ENCODE data around the gene FMN2.

The FMN2 gene

DNA sequence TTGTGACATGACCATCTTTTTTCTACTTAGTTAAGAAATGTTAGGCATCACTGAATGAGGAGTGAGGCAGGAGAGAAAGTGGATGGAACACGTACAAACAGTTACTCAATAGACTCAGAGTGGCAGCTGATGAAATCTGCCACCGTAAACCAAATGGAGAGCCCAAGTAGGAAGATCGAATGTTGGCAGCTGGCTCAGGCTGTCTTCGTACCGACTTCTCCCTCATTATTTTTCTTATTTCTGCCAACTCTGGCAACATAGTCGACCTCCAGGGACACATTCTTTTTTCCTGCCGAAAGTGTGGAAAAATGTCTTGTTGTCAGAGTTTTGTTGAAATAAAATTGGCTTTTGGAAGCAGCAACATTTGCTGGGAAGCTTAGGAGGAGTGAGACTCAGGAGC lies 377.0 kb downstream of the FMN2 start:
- Histone ChIP-seq H3K4me3 (no peak overlapping the region), H3K4me1 (peaks cover 2% of the 10 kb centered on the region), H3K9me3 (no peaks in the 10 kb centered on the region), H3K27me3 (ENCODE audit: low read depth) (no peaks in the 10 kb centered on the region), H3K36me3 (replicated peaks) (no peaks in the 10 kb centered on the region)
- in situ Hi-C loops (cut with MboI; ENCODE audit: low sequenced_read_pairs): no loop called here
- no peak for DNase-seq (ENCODE audit: low spot score in 2 of 2)

DNA sequence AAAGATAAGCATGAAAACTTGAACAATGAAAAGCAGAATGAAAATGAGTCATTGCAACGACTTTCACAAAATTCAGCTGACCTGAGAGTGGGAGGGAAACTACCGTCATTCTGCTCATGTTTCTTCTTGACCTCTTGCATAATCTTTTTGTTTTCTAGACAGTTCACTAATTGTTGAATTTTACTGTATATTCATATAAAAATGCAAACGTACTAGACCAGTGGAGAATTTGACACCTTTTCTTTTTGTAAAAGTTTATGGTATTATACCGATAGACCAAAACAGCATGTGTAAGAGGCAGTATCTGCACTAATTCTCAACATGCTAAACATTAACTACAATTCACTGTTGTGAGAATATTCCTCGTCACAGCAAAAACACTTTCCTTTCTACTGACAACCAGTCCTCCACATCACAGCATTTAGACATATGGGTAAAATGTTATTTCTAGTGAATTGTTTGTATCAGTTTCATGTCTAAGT lies 382.5 kb downstream of the FMN2 start:
- no peaks in the 10 kb centered on the region for H3K27me3 ChIP-seq (ENCODE audit: low read depth)
- DNase-seq (ENCODE audit: low spot score in 2 of 2): peak in 1 of 2 experiments; percentile 28
- H3K36me3 ChIP-seq (replicated peaks): no peaks in the 10 kb centered on the region
- no peak overlapping the region for H3K4me3 ChIP-seq
- no peaks in the 10 kb centered on the region for H3K9me3 ChIP-seq
- in situ Hi-C loops (cut with MboI; ENCODE audit: low sequenced_read_pairs): no loop called here
- peaks cover 11% of the 10 kb centered on the region for H3K4me1 ChIP-seq

DNA sequence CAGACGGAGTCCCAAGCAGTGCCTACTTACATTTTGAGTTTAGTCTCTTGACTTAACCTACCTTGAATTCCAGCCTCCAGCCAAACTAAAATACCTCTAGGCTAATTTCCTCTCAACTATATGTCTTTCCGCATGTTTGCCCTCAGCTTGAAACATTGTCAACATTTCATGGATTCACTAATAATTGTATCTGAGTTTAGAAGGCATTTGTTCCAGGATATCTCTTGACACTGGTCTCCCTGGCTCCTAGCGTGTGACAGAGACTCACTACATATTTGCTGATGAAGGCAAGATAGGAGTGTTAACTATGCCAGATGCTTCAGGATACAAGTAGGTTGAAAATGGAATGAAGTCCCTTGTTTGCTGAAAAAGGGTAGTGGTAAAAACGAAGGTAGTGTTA lies 384.1 kb downstream of the FMN2 start:
- no peaks in the 10 kb centered on the region for H3K9me3 ChIP-seq
- no peaks in the 10 kb centered on the region for H3K36me3 ChIP-seq (replicated peaks)
- H3K27me3 ChIP-seq (ENCODE audit: low read depth): no peaks in the 10 kb centered on the region
- H3K4me3 ChIP-seq: no peak overlapping the region
- in situ Hi-C loops (cut with MboI; ENCODE audit: low sequenced_read_pairs): no loop called here
- peaks cover 11% of the 10 kb centered on the region for H3K4me1 ChIP-seq
- no peak for DNase-seq (ENCODE audit: low spot score in 2 of 2)

DNA sequence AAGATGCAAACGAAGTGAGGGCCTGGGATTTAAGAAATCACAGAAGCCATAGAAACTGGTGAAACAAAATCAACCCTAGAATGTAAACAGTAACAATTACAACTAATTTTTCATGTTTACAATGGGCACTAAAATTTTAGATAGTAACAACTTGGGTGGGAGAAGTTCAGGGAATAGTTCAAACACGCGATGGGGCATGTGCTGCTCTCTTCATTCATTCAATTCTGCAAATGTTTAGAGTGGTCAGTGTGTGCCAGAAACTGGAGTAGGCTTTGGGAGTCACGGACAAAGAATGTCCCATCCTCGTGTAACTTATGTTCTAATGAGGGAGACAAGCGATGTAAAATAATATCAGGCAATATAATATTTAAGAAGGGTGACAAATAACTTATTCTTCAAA lies 386.9 kb downstream of the FMN2 start:
- no peaks in the 10 kb centered on the region for H3K36me3 ChIP-seq (replicated peaks)
- in situ Hi-C loops (cut with MboI; ENCODE audit: low sequenced_read_pairs): no loop called here
- H3K4me1 ChIP-seq: peaks cover 10% of the 10 kb centered on the region
- DNase-seq (ENCODE audit: low spot score in 2 of 2): no peak
- no peaks in the 10 kb centered on the region for H3K9me3 ChIP-seq
- no peaks in the 10 kb centered on the region for H3K27me3 ChIP-seq (ENCODE audit: low read depth)
- no peak overlapping the region for H3K4me3 ChIP-seq

DNA sequence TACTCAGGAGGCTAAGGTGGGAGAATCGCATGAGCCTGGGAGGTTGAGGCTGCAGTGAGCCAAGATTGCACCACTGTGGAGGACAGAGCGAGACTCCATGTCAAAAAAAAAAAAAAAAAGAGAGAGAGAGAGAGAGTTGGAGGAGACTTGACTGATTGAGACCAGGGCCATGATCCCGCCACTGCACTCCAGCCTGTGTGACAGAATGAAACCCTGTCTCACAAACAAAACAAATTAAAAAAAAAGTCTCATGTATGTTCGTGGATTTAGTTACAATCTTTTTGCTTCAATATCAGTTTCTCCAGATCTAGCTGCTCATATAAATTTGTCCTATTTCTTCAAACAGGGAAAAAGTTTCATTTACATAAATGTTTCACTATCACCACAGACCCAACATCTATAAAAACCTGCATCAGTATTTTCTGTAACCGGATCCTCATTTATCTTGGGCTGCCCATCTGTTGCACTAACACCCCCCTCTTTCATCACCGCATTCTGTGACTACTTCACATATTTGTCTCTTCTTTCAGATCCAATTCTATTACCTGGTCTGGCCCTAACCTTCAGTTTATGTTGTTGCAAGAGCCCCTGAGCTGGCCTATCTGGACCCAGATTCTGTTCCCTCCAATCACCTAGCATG lies 393.2 kb downstream of the FMN2 start:
- no peak for DNase-seq (ENCODE audit: low spot score in 2 of 2)
- H3K9me3 ChIP-seq: no peaks in the 10 kb centered on the region
- no peak overlapping the region for H3K4me3 ChIP-seq
- no peaks in the 10 kb centered on the region for H3K36me3 ChIP-seq (replicated peaks)
- no peaks in the 10 kb centered on the region for H3K4me1 ChIP-seq
- no peaks in the 10 kb centered on the region for H3K27me3 ChIP-seq (ENCODE audit: low read depth)
- in situ Hi-C loops (cut with MboI; ENCODE audit: low sequenced_read_pairs): no loop called here

DNA sequence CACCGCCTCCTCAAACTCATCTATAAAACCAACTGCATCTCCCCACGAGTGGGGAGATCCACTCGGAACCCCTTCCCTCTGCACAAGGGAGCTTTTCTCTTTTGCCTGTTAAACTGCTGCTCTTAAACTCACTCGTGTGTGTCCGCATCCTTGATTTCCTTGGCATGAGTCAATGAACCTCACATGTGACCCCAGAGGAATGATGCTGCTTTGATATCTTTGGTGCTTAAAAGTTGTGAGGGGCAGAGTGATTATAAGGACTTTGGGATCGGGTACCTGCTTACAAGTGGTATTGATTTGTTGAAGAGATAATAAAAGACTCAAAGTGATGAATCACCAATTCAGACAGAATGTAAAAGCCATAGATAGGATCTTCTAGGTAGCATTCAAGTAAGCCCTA lies 394.9 kb downstream of the FMN2 start:
- H3K27me3 ChIP-seq (ENCODE audit: low read depth): no peaks in the 10 kb centered on the region
- in situ Hi-C loops (cut with MboI; ENCODE audit: low sequenced_read_pairs): no loop called here
- H3K4me3 ChIP-seq: no peak overlapping the region
- no peaks in the 10 kb centered on the region for H3K9me3 ChIP-seq
- no peak for DNase-seq (ENCODE audit: low spot score in 2 of 2)
- no peaks in the 10 kb centered on the region for H3K4me1 ChIP-seq
- H3K36me3 ChIP-seq (replicated peaks): no peaks in the 10 kb centered on the region

DNA sequence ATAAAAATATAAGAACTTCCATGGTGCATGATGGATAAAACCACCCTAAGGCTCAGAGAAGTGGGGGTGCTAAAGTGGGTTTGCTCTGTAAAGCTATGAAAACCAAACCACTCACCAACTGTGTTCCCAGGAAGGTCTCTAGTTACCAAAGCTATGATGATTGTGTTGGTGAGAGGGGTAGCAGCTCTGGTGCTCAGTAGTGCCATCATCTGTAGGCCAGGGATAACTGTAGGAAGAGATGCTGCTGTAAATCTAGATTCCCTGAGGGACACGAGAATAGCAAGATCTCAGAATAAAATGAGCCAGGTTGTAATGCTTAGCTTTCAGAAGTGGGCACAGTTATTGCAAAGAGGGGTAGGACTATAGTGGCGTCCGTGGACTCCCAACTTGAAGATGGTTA lies 395.8 kb downstream of the FMN2 start:
- no peak overlapping the region for H3K4me3 ChIP-seq
- H3K4me1 ChIP-seq: no peaks in the 10 kb centered on the region
- no peak for DNase-seq (ENCODE audit: low spot score in 2 of 2)
- H3K36me3 ChIP-seq (replicated peaks): no peaks in the 10 kb centered on the region
- no peaks in the 10 kb centered on the region for H3K9me3 ChIP-seq
- in situ Hi-C loops (cut with MboI; ENCODE audit: low sequenced_read_pairs): no loop called here
- H3K27me3 ChIP-seq (ENCODE audit: low read depth): no peaks in the 10 kb centered on the region

DNA sequence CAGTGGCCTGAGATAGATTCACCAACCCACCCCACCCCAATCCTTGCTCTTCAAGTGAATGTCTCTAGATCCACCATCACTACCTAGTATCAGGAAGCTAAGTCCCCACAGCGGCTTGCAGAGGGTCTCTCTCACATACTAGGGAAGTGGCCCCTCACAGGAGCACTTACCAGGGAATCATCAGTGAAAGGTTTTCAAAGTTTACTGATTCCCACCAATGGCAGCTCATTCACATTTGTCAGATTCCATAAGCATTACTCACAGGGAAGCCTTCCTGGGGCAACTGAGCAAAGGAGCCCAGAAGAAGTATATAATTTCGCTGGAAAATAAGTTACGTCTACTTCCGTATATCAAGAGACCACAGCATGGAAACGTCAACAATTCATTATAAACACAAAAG lies 399.5 kb downstream of the FMN2 start:
- DNase-seq (ENCODE audit: low spot score in 2 of 2): no peak
- Histone ChIP-seq H3K27me3 (ENCODE audit: low read depth) (no peaks in the 10 kb centered on the region), H3K4me1 (no peaks in the 10 kb centered on the region), H3K36me3 (replicated peaks) (no peaks in the 10 kb centered on the region), H3K9me3 (no peaks in the 10 kb centered on the region), H3K4me3 (no peak overlapping the region)
- in situ Hi-C loops (cut with MboI; ENCODE audit: low sequenced_read_pairs): no loop called here

DNA sequence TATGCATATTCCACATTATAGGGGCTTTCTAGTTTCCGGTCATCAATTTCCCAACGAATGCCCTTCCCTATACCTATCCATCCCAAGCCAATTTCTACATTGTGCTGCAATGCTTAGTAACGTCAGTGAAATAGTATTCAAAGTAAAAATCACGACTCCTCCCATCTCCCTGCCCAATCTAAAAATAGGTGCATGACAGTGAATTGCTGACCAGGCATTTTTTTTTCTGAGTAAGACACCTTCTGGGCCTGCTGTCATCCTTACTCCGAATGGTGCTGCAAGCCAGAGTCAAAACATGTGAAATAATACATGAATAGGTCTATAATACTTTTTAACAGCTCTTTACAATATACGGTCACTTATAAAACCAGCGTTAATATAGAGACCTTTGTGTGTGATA lies 400.1 kb downstream of the FMN2 start:
- H3K9me3 ChIP-seq: no peaks in the 10 kb centered on the region
- no peak for DNase-seq (ENCODE audit: low spot score in 2 of 2)
- H3K4me1 ChIP-seq: no peaks in the 10 kb centered on the region
- in situ Hi-C loops (cut with MboI; ENCODE audit: low sequenced_read_pairs): no loop called here
- no peak overlapping the region for H3K4me3 ChIP-seq
- H3K27me3 ChIP-seq (ENCODE audit: low read depth): no peaks in the 10 kb centered on the region
- H3K36me3 ChIP-seq (replicated peaks): no peaks in the 10 kb centered on the region

DNA sequence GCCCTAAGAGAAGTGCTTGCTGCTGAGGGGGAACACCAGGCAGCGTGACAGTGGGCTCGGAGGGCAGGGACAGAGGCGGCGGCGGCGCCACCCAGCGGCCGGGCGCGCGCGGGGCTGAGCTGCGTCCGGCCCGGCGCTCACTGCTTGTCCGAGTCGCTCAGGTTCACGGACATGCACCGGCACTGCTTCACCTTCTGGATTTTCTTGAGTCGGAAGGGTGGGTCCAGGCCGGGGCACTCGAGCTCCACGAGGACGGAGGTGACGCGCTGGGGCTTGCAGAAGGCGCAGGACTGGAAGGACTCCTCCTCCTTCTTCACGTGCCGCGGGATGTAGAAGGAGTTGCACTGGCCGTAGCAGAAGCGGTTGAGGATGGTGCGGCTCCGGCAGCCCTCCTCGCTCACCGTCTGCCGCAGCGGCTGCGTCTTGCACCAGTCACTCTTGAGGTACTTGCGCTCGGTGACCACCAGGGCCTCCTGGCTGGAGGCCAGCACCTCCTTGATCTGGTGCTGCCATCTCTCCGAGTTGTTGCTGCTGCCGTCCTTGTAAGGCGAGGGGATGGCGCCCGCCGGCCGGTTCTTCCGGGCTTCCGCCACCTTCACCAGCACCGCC lies 401.3 kb downstream of the FMN2 start:
- in situ Hi-C loops (cut with MboI; ENCODE audit: low sequenced_read_pairs): no loop called here
- Histone ChIP-seq H3K36me3 (replicated peaks) (no peaks in the 10 kb centered on the region), H3K4me3 (no peak overlapping the region), H3K27me3 (ENCODE audit: low read depth) (no peaks in the 10 kb centered on the region), H3K4me1 (no peaks in the 10 kb centered on the region), H3K9me3 (no peaks in the 10 kb centered on the region; the same call in 1 of the 2 replicates)
- DNase-seq (ENCODE audit: low spot score in 2 of 2): no peak

DNA sequence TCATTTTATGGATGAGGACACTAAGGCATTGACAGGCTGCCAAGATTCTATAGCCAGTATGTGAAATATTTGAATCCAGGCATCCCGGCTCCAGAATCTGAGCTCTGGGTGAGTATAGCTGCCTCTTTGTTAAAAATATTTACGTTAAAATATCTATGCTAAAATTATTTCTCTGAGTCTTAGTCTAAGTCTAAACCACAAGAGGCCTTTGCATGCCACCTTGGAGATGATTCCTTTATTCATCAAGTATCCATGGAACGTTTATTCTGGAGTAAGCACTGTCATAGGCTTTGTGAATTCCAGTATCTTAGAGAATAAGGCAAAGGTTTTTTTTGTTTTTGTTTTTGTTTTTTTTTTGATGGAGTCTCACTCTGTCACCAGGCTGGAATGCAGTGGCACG lies 403.9 kb downstream of the FMN2 start:
- Histone ChIP-seq H3K9me3 (no peaks in the 10 kb centered on the region; the same call in 1 of the 2 replicates), H3K36me3 (replicated peaks) (no peaks in the 10 kb centered on the region), H3K4me1 (no peaks in the 10 kb centered on the region), H3K4me3 (no peak overlapping the region), H3K27me3 (ENCODE audit: low read depth) (no peaks in the 10 kb centered on the region)
- DNase-seq (ENCODE audit: low spot score in 2 of 2): no peak
- in situ Hi-C loops (cut with MboI; ENCODE audit: low sequenced_read_pairs): no loop called here

DNA sequence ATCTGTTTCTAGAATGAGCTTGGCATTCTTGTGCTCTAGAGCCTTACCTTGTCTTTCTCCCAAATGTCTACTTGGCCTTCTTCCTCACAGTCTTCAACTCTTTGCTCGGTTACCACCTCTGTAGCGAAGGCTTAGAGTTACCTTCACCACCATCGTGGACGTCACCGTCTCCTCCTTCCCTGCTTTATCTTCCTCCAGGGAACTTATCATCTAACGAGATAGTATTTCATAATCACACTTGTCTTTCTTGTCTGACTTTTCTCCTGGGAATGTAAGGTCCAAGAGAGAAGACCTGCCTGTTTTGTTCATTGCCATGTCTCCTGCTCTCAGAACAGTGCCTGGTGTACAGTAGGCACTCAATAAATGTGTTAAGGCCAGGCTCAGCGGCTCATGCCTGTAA lies 404.7 kb downstream of the FMN2 start:
- in situ Hi-C loops (cut with MboI; ENCODE audit: low sequenced_read_pairs): no loop called here
- no peaks in the 10 kb centered on the region; the same call in 1 of the 2 replicates for H3K9me3 ChIP-seq

DNA sequence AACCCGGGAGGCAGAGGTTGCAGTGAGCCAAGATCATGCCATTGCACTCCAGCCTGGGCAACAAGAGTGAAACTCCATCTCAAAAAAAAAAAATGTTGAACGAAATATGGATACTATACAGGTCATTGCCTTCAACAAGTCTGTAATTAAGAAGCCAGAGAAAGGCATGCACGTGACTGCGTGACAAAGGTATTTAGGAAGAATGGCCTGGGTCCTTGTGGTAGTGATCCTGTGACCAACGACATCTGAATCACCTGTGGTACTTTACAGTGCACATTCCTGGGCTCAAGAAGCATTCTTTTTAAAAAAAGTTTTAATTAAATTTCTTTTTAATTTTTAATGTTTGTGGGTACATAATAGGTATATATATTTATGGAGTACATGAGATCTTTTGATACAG lies 405.3 kb downstream of the FMN2 start:
- H3K4me3 ChIP-seq: no peak overlapping the region
- H3K4me1 ChIP-seq: no peaks in the 10 kb centered on the region
- DNase-seq (ENCODE audit: low spot score in 2 of 2): no peak
- H3K27me3 ChIP-seq (ENCODE audit: low read depth): no peaks in the 10 kb centered on the region
- H3K36me3 ChIP-seq (replicated peaks): no peaks in the 10 kb centered on the region
- in situ Hi-C loops (cut with MboI; ENCODE audit: low sequenced_read_pairs): no loop called here
- H3K9me3 ChIP-seq: no peaks in the 10 kb centered on the region; the same call in 1 of the 2 replicates

More for the DNA sequence above, 404.7 kb downstream of the FMN2 start:
- Histone ChIP-seq H3K36me3 (replicated peaks) (no peaks in the 10 kb centered on the region), H3K27me3 (ENCODE audit: low read depth) (no peaks in the 10 kb centered on the region), H3K4me3 (no peak overlapping the region), H3K4me1 (no peaks in the 10 kb centered on the region)
- no peak for DNase-seq (ENCODE audit: low spot score in 2 of 2)

DNA sequence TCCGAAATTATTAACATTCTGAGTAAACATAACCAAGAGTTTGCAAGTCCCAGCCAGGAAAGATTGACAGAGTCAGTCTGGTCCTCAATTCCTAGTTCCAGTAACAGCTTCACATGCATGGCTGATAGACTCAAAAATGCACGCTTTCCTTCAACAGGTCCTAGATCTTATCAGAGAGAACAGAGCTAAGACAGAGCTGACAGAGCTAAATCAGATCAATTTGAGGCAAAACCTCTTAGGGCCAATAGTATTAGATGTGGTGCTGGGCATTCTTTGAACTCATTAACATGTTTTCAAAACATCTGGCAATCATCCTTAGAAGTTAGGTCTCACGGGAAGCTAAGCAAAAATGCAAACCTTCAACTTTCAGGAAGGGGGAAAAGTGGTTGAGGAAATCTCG lies 406.2 kb downstream of the FMN2 start:
- Histone ChIP-seq H3K27me3 (ENCODE audit: low read depth) (no peaks in the 10 kb centered on the region), H3K9me3 (no peaks in the 10 kb centered on the region; the same call in 1 of the 2 replicates), H3K4me3 (no peak overlapping the region), H3K4me1 (no peaks in the 10 kb centered on the region), H3K36me3 (replicated peaks) (no peaks in the 10 kb centered on the region)
- in situ Hi-C loops (cut with MboI; ENCODE audit: low sequenced_read_pairs): no loop called here
- no peak for DNase-seq (ENCODE audit: low spot score in 2 of 2)

All from HAP-1 (cell line).